ENCODE measurements around the gene LGALS4. TPM values are rescaled to one million over a fixed set of nuclear protein-coding genes. Genes with fewer than 3 reads are reported as not detected.

LGALS4 gene
- total and polyA plus RNA-seq, 2 experiments from 2014 or later = 0.87 TPM; not detected in 1

DNA sequence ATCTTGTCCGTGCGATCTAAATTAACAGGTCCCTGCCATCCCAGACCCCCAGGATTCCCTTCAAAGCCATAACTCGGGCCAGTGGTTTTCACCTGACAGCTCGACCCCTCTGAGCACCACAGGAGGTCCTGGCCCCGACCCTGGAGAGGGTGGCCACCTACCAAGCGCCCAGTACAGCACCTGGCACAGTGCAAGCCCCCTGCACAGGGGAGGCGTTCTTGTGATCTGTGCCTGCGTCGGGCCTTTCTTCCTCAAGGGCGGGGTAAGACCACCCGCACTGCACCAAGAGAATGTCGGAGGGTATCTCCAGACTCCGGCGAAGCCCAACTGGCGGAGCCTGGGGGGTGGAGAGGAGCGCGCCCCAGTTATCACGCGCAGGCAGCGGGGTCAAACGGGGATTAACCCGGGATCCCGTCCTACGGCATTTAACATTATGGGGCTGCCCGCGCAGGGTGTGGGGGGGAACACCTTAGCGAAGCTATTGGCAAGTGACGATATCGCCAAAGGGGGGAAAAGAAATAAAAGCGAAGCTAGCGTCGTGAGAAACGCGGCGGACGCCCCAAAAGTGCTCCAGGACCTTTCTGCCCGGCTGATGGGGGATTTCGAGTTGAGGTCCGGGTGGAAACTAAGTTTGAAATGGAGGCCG is 38.4 kb upstream of the LGALS4 start:
- Histone ChIP-seq H3K4me3 (peak overlapping the region; percentile 54), H3K4me1 (ENCODE audit: insufficient read depth) (peaks cover 11% of the 10 kb centered on the region; the same call in 1 of the 2 replicates), H3F3A (replicated peaks; ENCODE audit: low read depth) (peaks cover 32% of the 10 kb centered on the region), H2AFZ (peak overlapping the region; percentile 89; the same call in 1 of the 2 replicates), H3K27me3 (ENCODE audit: insufficient read depth) (no peaks in the 10 kb centered on the region), H4K20me1 (replicated peaks; ENCODE audit: insufficient read depth) (peaks cover 24% of the 10 kb centered on the region), H3K4me2 (peak overlapping the region; percentile 73), H3K9me2 (ENCODE audit: insufficient read depth) (no peaks in the 10 kb centered on the region), H3K36me3 (ENCODE audit: insufficient read depth) (peaks cover 19% of the 10 kb centered on the region), H3K27ac (ENCODE audit: low read depth) (peak overlapping the region; percentile 51), H3K79me2 (replicated peaks; ENCODE audit: insufficient read depth) (peaks cover 32% of the 10 kb centered on the region)
- ATAC-seq (peak; percentile 2), DNase-seq (ENCODE audit: low spot score) (peak; percentile 65)
- H3K4me3 Mint-ChIP-seq = peak overlapping the region; percentile 92
- peaks cover 11% of the 10 kb centered on the region for H3K9me3 Mint-ChIP-seq
- H3K27me3 Mint-ChIP-seq (ENCODE audit: insufficient read depth, low read depth, poor library complexity) = peaks cover 36% of the 10 kb centered on the region
- peaks cover 23% of the 10 kb centered on the region for H3K4me1 Mint-ChIP-seq
- no peak for TF ChIP-seq STAT1 (IDR thresholded peaks at IDR 0.05; ENCODE audit: unreplicated experiment)
- TF ChIP-seq ZNF462 (CRISPR knock-in tag; IDR thresholded peaks at IDR 0.05) = no peak
- peak in 1 of 2 experiments; percentile 13; a peak in 1 of 4 replicates for TF ChIP-seq CTCF (conservative IDR thresholded peaks at IDR 0.05; ENCODE audit: low read depth in 2 of 2)
- TF ChIP-seq EZH2 (IDR thresholded peaks at IDR 0.05; ENCODE audit: low read depth, unreplicated experiment) = no peak
- no peak for TF ChIP-seq NANOG (IDR thresholded peaks at IDR 0.05; ENCODE audit: borderline replicate concordance)
- H3K36me3 Mint-ChIP-seq (ENCODE audit: low read depth) = peaks cover 37% of the 10 kb centered on the region
- peak overlapping the region; percentile 98 for H3K27ac Mint-ChIP-seq

Data from GM23338 (cell line).